Measurements from ENCODE around the gene PDE4B. TPM values are rescaled to one million over a fixed set of nuclear protein-coding genes. Genes with fewer than 3 reads are reported as not detected.

The PDE4B gene
- total RNA-seq, 3 donors from 2014 or later = 8.0 to 207 (median 54.4) TPM

GRCh38 chr1:66176832-66177231, 384.1 kb downstream of the PDE4B start:
- no peak overlapping the region for H3K27ac ChIP-seq
- no peaks in the 10 kb centered on the region for H3K36me3 ChIP-seq
- no peak overlapping the region for H3K4me3 ChIP-seq
- TF ChIP-seq, protein P1, sequence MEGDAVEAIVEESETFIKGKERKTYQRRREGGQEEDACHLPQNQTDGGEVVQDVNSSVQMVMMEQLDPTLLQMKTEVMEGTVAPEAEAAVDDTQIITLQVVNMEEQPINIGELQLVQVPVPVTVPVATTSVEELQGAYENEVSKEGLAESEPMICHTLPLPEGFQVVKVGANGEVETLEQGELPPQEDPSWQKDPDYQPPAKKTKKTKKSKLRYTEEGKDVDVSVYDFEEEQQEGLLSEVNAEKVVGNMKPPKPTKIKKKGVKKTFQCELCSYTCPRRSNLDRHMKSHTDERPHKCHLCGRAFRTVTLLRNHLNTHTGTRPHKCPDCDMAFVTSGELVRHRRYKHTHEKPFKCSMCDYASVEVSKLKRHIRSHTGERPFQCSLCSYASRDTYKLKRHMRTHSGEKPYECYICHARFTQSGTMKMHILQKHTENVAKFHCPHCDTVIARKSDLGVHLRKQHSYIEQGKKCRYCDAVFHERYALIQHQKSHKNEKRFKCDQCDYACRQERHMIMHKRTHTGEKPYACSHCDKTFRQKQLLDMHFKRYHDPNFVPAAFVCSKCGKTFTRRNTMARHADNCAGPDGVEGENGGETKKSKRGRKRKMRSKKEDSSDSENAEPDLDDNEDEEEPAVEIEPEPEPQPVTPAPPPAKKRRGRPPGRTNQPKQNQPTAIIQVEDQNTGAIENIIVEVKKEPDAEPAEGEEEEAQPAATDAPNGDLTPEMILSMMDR (IDR thresholded peaks at IDR 0.05) = no peak
- no peak for TF ChIP-seq POLR2A (IDR thresholded peaks at IDR 0.05)
- TF ChIP-seq POLR2AphosphoS5 (IDR thresholded peaks at IDR 0.05) = no peak
- no peaks in the 10 kb centered on the region for H3K4me1 ChIP-seq
- intact Hi-C loops (cut with DNase I; ENCODE audit: low total_unique reads) = no loop called here
- H3K27me3 ChIP-seq = no peaks in the 10 kb centered on the region
- H3K9me3 ChIP-seq = no peaks in the 10 kb centered on the region
- no peak for DNase-seq (ENCODE audit: low spot score in 2 of 2)

- H3K4me3 ChIP-seq = no peak overlapping the region
- no peaks in the 10 kb centered on the region for H3K9me3 ChIP-seq
- intact Hi-C loops (cut with DNase I; ENCODE audit: low total_unique reads) = no loop called here
- no peak for TF ChIP-seq POLR2AphosphoS5 (IDR thresholded peaks at IDR 0.05)
- TF ChIP-seq, protein P1 (IDR thresholded peaks at IDR 0.05) = no peak
- no peak for TF ChIP-seq POLR2A (IDR thresholded peaks at IDR 0.05)
- H3K4me1 ChIP-seq = no peaks in the 10 kb centered on the region
- H3K36me3 ChIP-seq = no peaks in the 10 kb centered on the region
- DNase-seq (ENCODE audit: low spot score in 2 of 2) = no peak
- H3K27me3 ChIP-seq = no peaks in the 10 kb centered on the region
- H3K27ac ChIP-seq = no peak overlapping the region
Observed at GRCh38 chr1:66177510-66177909, 384.8 kb downstream of the PDE4B start.

DNA sequence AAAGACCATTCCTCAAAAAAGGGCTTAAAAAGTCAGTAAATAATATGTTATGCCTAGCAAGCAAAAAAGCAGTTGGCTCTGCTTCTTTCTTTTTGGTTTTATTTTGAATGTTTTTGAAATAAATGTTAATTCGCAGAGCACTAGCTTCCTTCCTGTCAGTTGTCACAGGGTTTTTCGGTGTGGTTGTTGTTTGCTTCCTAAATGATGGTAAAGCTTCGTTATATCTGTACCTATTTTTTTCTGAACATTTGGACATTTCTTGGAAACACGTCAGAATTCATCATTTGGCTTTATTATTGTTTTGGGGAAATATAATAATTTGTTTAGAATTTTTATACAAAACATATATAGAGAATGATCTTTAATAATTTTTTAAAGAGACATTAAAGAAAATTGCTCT, 389.3 kb downstream of the PDE4B start:
- H3K4me1 ChIP-seq = no peaks in the 10 kb centered on the region
- no peak overlapping the region for H3K27ac ChIP-seq
- DNase-seq (ENCODE audit: low spot score in 2 of 2) = no peak
- no peaks in the 10 kb centered on the region for H3K27me3 ChIP-seq
- H3K4me3 ChIP-seq = no peak overlapping the region
- no peaks in the 10 kb centered on the region for H3K36me3 ChIP-seq
- intact Hi-C loops (cut with DNase I; ENCODE audit: low total_unique reads) = no loop called here
- no peak for TF ChIP-seq POLR2AphosphoS5 (IDR thresholded peaks at IDR 0.05)
- TF ChIP-seq, protein P1 (IDR thresholded peaks at IDR 0.05) = no peak
- TF ChIP-seq POLR2A (IDR thresholded peaks at IDR 0.05) = no peak
- H3K9me3 ChIP-seq = no peaks in the 10 kb centered on the region

DNA sequence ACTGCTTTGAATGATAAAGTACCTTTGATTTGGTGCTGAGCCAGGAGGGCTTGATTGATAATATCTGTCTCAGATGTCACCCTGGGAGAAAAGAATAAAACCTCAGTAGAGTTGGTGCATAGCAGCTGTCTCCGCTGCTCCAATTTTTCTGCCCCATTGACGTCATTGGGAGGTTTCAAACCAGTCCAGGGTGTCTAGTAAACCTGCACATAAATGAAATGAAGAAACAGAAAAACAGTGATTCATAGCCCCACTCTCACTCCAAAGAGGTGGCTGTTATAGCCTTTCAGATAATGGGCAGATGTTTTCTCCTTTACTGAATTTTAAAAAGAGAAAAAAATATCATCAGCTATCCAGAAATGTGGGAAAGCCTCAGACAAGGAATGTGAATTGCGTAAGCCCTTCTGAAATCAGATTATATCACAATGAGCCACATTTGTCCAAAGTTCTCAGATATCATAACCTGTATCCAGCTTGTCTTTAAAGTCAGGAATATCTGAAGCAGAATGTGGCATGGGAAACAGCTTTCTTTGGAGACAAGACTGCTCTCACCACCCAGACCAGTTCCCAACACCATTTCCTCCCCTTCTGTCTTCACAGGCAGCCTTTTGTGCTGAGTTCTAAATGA, 390.0 kb downstream of the PDE4B start:
- H3K4me3 ChIP-seq = no peak overlapping the region
- intact Hi-C loops (cut with DNase I; ENCODE audit: low total_unique reads) = no loop called here
- H3K27me3 ChIP-seq = no peaks in the 10 kb centered on the region
- TF ChIP-seq POLR2A (IDR thresholded peaks at IDR 0.05) (no peak), POLR2AphosphoS5 (IDR thresholded peaks at IDR 0.05) (no peak)
- TF ChIP-seq, protein P1 (IDR thresholded peaks at IDR 0.05) = no peak
- no peaks in the 10 kb centered on the region for H3K9me3 ChIP-seq
- no peak for DNase-seq (ENCODE audit: low spot score in 2 of 2)
- H3K4me1 ChIP-seq = no peaks in the 10 kb centered on the region
- peak overlapping the region in 1 of 2 donors; percentile 32 for H3K27ac ChIP-seq
- no peaks in the 10 kb centered on the region for H3K36me3 ChIP-seq

DNA sequence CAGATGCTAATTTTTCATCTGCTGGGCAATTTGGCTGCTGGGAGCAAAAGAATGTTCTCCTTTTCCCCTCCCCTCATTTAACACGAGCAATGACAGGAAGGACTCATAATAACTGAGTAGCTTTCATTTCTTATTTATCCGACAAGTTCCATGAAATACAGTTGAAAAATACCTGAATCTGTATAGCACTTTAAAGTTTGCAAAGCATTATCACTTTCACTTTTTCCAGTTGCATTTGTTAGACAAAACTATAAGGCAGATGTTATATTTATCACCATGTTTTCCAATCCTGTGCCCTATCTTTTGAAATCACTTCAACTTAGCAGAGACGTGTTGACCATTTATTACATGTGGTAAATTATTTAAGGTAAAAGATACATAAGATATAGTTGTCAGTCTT, 390.7 kb downstream of the PDE4B start:
- Histone ChIP-seq H3K27ac (no peak overlapping the region), H3K36me3 (no peaks in the 10 kb centered on the region), H3K9me3 (no peaks in the 10 kb centered on the region), H3K27me3 (no peaks in the 10 kb centered on the region), H3K4me1 (no peaks in the 10 kb centered on the region), H3K4me3 (no peak overlapping the region)
- TF ChIP-seq POLR2A (IDR thresholded peaks at IDR 0.05) (no peak), POLR2AphosphoS5 (IDR thresholded peaks at IDR 0.05) (no peak)
- TF ChIP-seq, protein P1 (IDR thresholded peaks at IDR 0.05) = no peak
- intact Hi-C loops (cut with DNase I; ENCODE audit: low total_unique reads) = no loop called here
- no peak for DNase-seq (ENCODE audit: low spot score in 2 of 2)
